A673 (cell line): ENCODE data around the gene DLX2. TPM values are rescaled to one million over a fixed set of nuclear protein-coding genes. Genes with fewer than 3 reads are reported as not detected.

Experiments used
- BruUV-seq: library from RNA; stranded (reverse); fragments of 400-500 nt; replicated peaks from 2 replicates; lab custom pipeline; 2021; lab: Mats Ljungman, UMichigan
- CTCF ChIA-PET: fragments of 300-600 bp; sonication (Branson Sonifier 250); formaldehyde crosslinking; loops from one replicate; lab custom pipeline; 2022; ENCODE audit warnings: antibody characterized with exemption; lab: Charles Lee
- POLR2A ChIA-PET: fragments of 300-600 bp; sonication (Branson Sonifier 250); formaldehyde crosslinking; loops from one replicate; lab custom pipeline; 2022; ENCODE audit warnings: antibody characterized with exemption; ENCODE audit not compliant: low non-redundant PET; lab: Charles Lee
- DNase-seq: peaks from one replicate; pipeline ENCODE4 v3.0.0-alpha.2; 2015; ENCODE audit warnings: low spot score
- H3K27ac ChIP-seq: fragments of 200-600 bp; sonication (generic); 2 replicates; pipeline ENCODE4 v1.5.1; 2016; ENCODE audit warnings: mixed run types, low read depth, mild to moderate bottlenecking, mixed read lengths, antibody characterized with exemption, low read length; ENCODE audit not compliant: poor library complexity, severe bottlenecking
- H3K27me3 ChIP-seq: fragments of 200-600 bp; sonication (generic); replicated peaks from 2 replicates; pipeline ENCODE4 v1.6.1; 2017; ENCODE audit warnings: mixed run types, low read depth, mild to moderate bottlenecking, mixed read lengths, antibody characterized with exemption, low read length; ENCODE audit not compliant: insufficient read depth, poor library complexity
- H3K36me3 ChIP-seq: fragments of 200-600 bp; sonication (generic); 2 replicates; pipeline ENCODE4 v1.6.1; 2016; ENCODE audit warnings: mixed run types, mild to moderate bottlenecking, mixed read lengths, antibody characterized with exemption, low read length; ENCODE audit not compliant: insufficient read depth, poor library complexity, severe bottlenecking
- H3K4me1 ChIP-seq: fragments of 200-600 bp; sonication (generic); 2 replicates; pipeline ENCODE4 v1.6.1; 2017; ENCODE audit warnings: mixed run types, mild to moderate bottlenecking, mixed read lengths, antibody characterized with exemption, low read length; ENCODE audit not compliant: insufficient read depth, poor library complexity, severe bottlenecking
- H3K4me3 ChIP-seq: fragments of 200-600 bp; sonication (generic); 2 replicates; pipeline ENCODE4 v1.5.1; 2016; ENCODE audit warnings: low read depth, mixed run types, mild to moderate bottlenecking, mixed read lengths, low read length; ENCODE audit not compliant: poor library complexity, severe bottlenecking
- H3K9me3 ChIP-seq: fragments of 200-600 bp; sonication (generic); 2 replicates; pipeline ENCODE4 v1.6.1; 2016; ENCODE audit warnings: mixed run types, low read depth, mild to moderate bottlenecking, mixed read lengths, antibody characterized with exemption, low read length; ENCODE audit not compliant: poor library complexity, severe bottlenecking
- EZH2 ChIP-seq: fragments of 200-600 bp; sonication (generic); IDR thresholded peaks from 2 replicates; pipeline ENCODE4 v1.6.1; 2017; ENCODE audit warnings: borderline replicate concordance, low read depth, mild to moderate bottlenecking, mixed read lengths, antibody characterized with exemption, low read length; ENCODE audit not compliant: poor library complexity, severe bottlenecking
- intact Hi-C: fragments of 100-400 bp; cut with micrococcal nuclease; formaldehyde crosslinking; loops from one replicate; pipeline ENCODE4 v1.10.0; 2022; ENCODE audit not compliant: unreplicated experiment
- total RNA-seq: library from RNA; stranded (reverse); gene quantifications from 2 replicates; pipeline ENCODE4 v1.2.3, GENCODE V29; 2021
- TF ChIP-seq, protein P1 (sequence below): fragments of 300-800, 200-600 bp; sonication (generic); conservative IDR thresholded peaks from 2 replicates; pipeline ENCODE4 v1.5.1; 2017; ENCODE audit warnings: low read depth, mild to moderate bottlenecking, antibody characterized with exemption, low read length, moderate library complexity, mixed read lengths

Gene DLX2
- total RNA-seq, 1 experiment from 2014 or later = 20.4 TPM

DNA sequence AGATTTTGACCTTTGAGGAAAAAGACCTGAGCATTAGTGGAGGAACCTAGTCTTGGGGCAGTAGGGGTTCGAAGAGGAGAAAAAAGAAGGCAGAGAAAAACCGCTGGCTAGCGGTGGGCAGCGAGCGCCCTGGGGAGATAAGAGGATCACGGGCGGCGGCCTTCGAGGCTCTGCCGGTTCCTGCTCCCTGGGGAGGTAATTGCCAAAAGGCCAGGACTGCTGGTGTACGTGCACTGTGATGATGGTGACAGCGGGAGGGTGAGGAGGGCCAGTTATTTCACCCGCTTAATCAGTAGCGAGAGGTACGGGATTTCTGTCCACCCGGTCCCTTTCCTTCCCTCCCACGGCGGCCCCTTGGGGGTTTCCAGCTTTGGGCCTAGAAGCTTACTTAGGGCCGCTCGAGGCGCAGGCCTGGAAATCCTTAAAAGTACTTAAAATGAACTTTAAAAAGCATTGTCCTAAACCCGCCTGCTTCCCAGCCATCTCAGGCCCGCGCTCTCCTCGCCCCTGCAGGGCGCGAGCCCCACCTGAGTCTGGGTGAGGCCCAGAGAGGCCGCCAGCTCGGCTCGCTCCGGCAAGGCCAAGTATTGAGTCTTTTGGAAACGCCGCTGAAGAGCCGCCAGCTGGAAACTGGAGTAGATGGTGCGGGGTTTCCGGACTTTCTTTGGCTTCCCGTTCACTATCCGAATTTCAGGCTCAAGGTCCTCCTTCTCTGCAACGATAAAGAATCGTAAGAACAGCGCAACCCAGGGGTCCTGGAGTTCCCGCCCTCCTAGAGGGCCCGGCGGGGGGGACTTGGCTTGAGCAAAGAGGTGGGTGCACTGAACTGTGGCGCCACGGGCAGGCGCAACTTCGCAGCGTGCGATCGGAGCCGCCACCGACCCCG, 1.5 kb downstream of the DLX2 start:
- no peaks in the 10 kb centered on the region for H3K36me3 ChIP-seq
- peak overlapping the region; percentile 96 for H3K27ac ChIP-seq
- DNase-seq = peak; percentile 80
- ChIA-PET CTCF (interaction anchor here (2.3 kb wide), 1 partner anchor 395 kb away, joined by 10 read pairs; no protein-coding TSS in a partner anchor), POLR2A (interaction anchor here (0.6 kb wide), 1 partner anchor 1128 kb away, joined by 3 read pairs; no protein-coding TSS in a partner anchor)
- intact Hi-C loops = loop anchor here (5.0 to 10.0 kb wide), 4 partner anchors 144 to 1126 kb away; partner anchors contain the start of gene HAT1
- H3K27me3 ChIP-seq = no peaks in the 10 kb centered on the region
- H3K4me3 ChIP-seq = peak overlapping the region; percentile 81
- TF ChIP-seq EZH2 = no peak
- TF ChIP-seq, protein P1, sequence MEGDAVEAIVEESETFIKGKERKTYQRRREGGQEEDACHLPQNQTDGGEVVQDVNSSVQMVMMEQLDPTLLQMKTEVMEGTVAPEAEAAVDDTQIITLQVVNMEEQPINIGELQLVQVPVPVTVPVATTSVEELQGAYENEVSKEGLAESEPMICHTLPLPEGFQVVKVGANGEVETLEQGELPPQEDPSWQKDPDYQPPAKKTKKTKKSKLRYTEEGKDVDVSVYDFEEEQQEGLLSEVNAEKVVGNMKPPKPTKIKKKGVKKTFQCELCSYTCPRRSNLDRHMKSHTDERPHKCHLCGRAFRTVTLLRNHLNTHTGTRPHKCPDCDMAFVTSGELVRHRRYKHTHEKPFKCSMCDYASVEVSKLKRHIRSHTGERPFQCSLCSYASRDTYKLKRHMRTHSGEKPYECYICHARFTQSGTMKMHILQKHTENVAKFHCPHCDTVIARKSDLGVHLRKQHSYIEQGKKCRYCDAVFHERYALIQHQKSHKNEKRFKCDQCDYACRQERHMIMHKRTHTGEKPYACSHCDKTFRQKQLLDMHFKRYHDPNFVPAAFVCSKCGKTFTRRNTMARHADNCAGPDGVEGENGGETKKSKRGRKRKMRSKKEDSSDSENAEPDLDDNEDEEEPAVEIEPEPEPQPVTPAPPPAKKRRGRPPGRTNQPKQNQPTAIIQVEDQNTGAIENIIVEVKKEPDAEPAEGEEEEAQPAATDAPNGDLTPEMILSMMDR = peak; percentile 17; the same call in 1 of the 2 replicates
- BruUV-seq = TSS peak; percentile 52
- no peaks in the 10 kb centered on the region for H3K9me3 ChIP-seq
- H3K4me1 ChIP-seq = peaks cover 51% of the 10 kb centered on the region

DNA sequence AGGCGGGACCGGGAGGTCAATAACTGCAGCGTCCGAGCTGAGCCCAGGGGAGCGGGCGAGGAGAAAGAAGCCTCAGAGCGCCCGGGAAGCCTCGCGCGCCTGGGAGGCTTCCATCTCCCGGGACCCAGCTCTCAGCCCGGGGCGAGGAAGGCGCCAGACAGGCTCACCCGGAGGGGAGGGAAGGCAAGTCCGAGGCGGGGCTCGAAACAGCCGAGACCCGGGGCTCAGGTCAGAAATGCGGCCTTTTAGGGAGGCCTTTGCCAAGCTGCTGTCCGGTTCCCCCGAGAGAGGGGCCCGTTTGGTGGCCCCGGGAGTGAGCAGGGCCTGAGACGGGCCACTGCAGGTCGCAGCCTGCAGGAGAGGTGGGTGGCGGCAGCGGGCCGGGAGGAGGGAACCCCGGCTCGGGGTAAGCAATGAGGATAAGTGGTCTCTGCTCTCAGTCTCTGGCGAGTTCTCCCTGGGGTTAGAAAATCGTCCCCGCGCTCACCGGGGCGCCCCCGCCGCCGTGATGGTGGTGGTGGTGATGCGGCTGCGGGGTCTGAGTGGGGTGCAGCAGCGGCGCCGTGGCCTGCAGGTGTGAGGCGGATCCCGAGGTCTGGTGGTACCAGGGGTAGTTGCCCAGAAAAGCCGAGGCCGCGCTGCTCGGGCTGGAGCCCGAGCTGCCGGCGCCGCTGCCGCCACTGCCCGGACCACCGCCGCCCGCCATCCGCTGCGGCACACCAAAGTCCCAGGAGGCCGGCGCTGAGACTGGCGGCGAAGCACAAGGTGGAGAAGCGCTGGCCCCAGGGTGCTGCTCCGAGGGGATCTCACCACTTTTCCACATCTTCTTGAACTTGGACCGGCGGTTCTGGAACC, 2.4 kb downstream of the DLX2 start:
- H3K27me3 ChIP-seq = no peaks in the 10 kb centered on the region
- DNase-seq = peak; percentile 63

More for the DNA sequence above, 2.4 kb downstream of the DLX2 start:
- Histone ChIP-seq H3K36me3 (no peaks in the 10 kb centered on the region), H3K9me3 (no peaks in the 10 kb centered on the region), H3K4me3 (peak overlapping the region; percentile 81), H3K4me1 (peaks cover 51% of the 10 kb centered on the region), H3K27ac (peak overlapping the region; percentile 96)
- no peak for TF ChIP-seq EZH2
- TF ChIP-seq, protein P1 = no peak
- intact Hi-C loops = loop anchor here (5.0 to 10.0 kb wide), 4 partner anchors 143 to 1126 kb away; partner anchors contain the start of gene HAT1
- ChIA-PET POLR2A (no interaction called here), CTCF (no interaction called here)
- no TSS peak for BruUV-seq
